SK-N-SH treated with all-trans-retinoic acid at 6 μM for 48 hours (cell line): ENCODE measurements around the gene PTPRN2.

Source experiments
- ATAC-seq: fragments of 200-7000 bp; cut with Tn5 transposase; 3 replicates; pipeline ENCODE4 v1.9.1; 2020; ENCODE audit warnings: mild to moderate bottlenecking, moderate library complexity
- ARNTL ChIP-seq: fragments of 450-650 bp; formaldehyde crosslinking; IDR thresholded peaks from 2 replicates; pipeline ENCODE4 v1.5.0; 2020; ENCODE audit warnings: low read depth, mild to moderate bottlenecking, moderate library complexity, borderline replicate concordance
- BACH2 ChIP-seq: fragments of 250-450 bp; sonication (Bioruptor Pico); IDR thresholded peaks from 2 replicates; pipeline ENCODE4 v1.9.0; 2021; ENCODE audit warnings: mild to moderate bottlenecking, borderline replicate concordance
- CREB5 ChIP-seq: fragments of 250-450 bp; sonication (Bioruptor Pico); IDR thresholded peaks from 2 replicates; pipeline ENCODE4 v1.5.1; 2020; ENCODE audit warnings: low read depth, mild to moderate bottlenecking, moderate library complexity
- CSDC2 ChIP-seq: fragments of 250-450 bp; sonication (Bioruptor Pico); IDR thresholded peaks from 2 replicates; pipeline ENCODE4 v1.5.0; 2020; ENCODE audit warnings: mild to moderate bottlenecking, moderate library complexity
- CSRNP3 ChIP-seq: fragments of 250-450 bp; sonication (Bioruptor Pico); IDR thresholded peaks from 2 replicates; pipeline ENCODE4 v1.5.1; 2021; ENCODE audit warnings: mild to moderate bottlenecking, moderate library complexity
- ESRRG ChIP-seq: fragments of 250-450 bp; sonication (Bioruptor Pico); IDR thresholded peaks from 2 replicates; pipeline ENCODE4 v1.6.1; 2021; ENCODE audit warnings: mild to moderate bottlenecking
- GLIS3 ChIP-seq: fragments of 250-450 bp; sonication (Bioruptor Pico); IDR thresholded peaks from 2 replicates; pipeline ENCODE4 v1.5.0; 2020; ENCODE audit warnings: mild to moderate bottlenecking, moderate library complexity
- OSR1 ChIP-seq: fragments of 250-450 bp; sonication (Bioruptor Pico); IDR thresholded peaks from 2 replicates; pipeline ENCODE4 v1.8.0; 2022; ENCODE audit warnings: moderate library complexity, mild to moderate bottlenecking, inconsistent platforms
- PATZ1 ChIP-seq: fragments of 250-450 bp; sonication (Bioruptor Pico); IDR thresholded peaks from 2 replicates; pipeline ENCODE4 v1.8.0; 2020; ENCODE audit warnings: mild to moderate bottlenecking, moderate library complexity, borderline replicate concordance
- POU6F1 ChIP-seq: fragments of 250-450 bp; sonication (Bioruptor Pico); IDR thresholded peaks from 2 replicates; pipeline ENCODE4 v1.8.0; 2021; ENCODE audit warnings: low read depth, mild to moderate bottlenecking, moderate library complexity, borderline replicate concordance
- PPARA ChIP-seq: fragments of 250-450 bp; sonication (Bioruptor Pico); IDR thresholded peaks from 2 replicates; pipeline ENCODE4 v1.5.0; 2020; ENCODE audit warnings: mild to moderate bottlenecking, borderline replicate concordance
- RARB ChIP-seq: fragments of 250-450 bp; sonication (Bioruptor Pico); IDR thresholded peaks from 2 replicates; pipeline ENCODE4 v1.8.0; 2021; ENCODE audit warnings: mild to moderate bottlenecking, moderate library complexity
- SNAI2 ChIP-seq: fragments of 250-450 bp; sonication (Bioruptor Pico); IDR thresholded peaks from 2 replicates; pipeline ENCODE4 v1.5.0; 2020; ENCODE audit warnings: mild to moderate bottlenecking, moderate library complexity
- TCF4 ChIP-seq: fragments of 250-450 bp; sonication (Bioruptor Pico); IDR thresholded peaks from 2 replicates; pipeline ENCODE4 v1.8.0; 2021; ENCODE audit warnings: mild to moderate bottlenecking, moderate library complexity, borderline replicate concordance
- TSHZ2 ChIP-seq: fragments of 250-450 bp; sonication (Bioruptor Pico); IDR thresholded peaks from 2 replicates; pipeline ENCODE4 v1.5.0; 2020; ENCODE audit warnings: mild to moderate bottlenecking, moderate library complexity
- ZFP3 ChIP-seq: fragments of 250-450 bp; sonication (Bioruptor Pico); IDR thresholded peaks from 2 replicates; pipeline ENCODE4 v1.5.0; 2020; ENCODE audit warnings: mild to moderate bottlenecking, moderate library complexity
- ZFP30 ChIP-seq: fragments of 450-650 bp; formaldehyde crosslinking; IDR thresholded peaks from 2 replicates; pipeline ENCODE4 v1.5.0; 2022; ENCODE audit warnings: mild to moderate bottlenecking, moderate library complexity
- ZNF565 ChIP-seq: fragments of 450-650 bp; formaldehyde crosslinking; conservative IDR thresholded peaks from 2 replicates; pipeline ENCODE4 v1.5.0; 2020; ENCODE audit warnings: low read depth, mild to moderate bottlenecking, moderate library complexity

The PTPRN2 gene

GRCh38 chr7:158143196-158144120 lies 444.2 kb downstream of the PTPRN2 start (continued):
- TF ChIP-seq TSHZ2 = no peak
- TF ChIP-seq, all 23 proteins: peak for 0

- no peak for TF ChIP-seq ZFP30 (CRISPR knock-in tag)
- TF ChIP-seq TSHZ2 = no peak
- no peak for TF ChIP-seq OSR1 (CRISPR knock-in tag)
- ATAC-seq = no peak
Observed at GRCh38 chr7:158142657-158143056, 445.0 kb downstream of the PTPRN2 start.

GRCh38 chr7:158141806-158142518 lies 445.7 kb downstream of the PTPRN2 start:
- TF ChIP-seq CREB5 (CRISPR knock-in tag) (no peak), ZNF565 (CRISPR knock-in tag) (no peak), TSHZ2 (no peak), GLIS3 (CRISPR knock-in tag) (no peak), POU6F1 (CRISPR knock-in tag) (no peak), SNAI2 (CRISPR knock-in tag) (no peak), RARB (CRISPR knock-in tag) (no peak), PPARA (CRISPR knock-in tag) (no peak)
- TF ChIP-seq, all 23 proteins: peak for 0
- ATAC-seq = no peak

- ATAC-seq = no peak
- TF ChIP-seq BACH2 (CRISPR knock-in tag) = no peak
- no peak for TF ChIP-seq PATZ1 (CRISPR knock-in tag)
- no peak for TF ChIP-seq TCF4
- TF ChIP-seq CSDC2 (CRISPR knock-in tag) = no peak
- no peak for TF ChIP-seq PPARA (CRISPR knock-in tag)
- no peak for TF ChIP-seq ESRRG (CRISPR knock-in tag)
- no peak for TF ChIP-seq CSRNP3
- TF ChIP-seq RARB (CRISPR knock-in tag) = no peak
- TF ChIP-seq ZFP30 (CRISPR knock-in tag) = no peak
- TF ChIP-seq ZFP3 (CRISPR knock-in tag) = no peak
- TF ChIP-seq OSR1 (CRISPR knock-in tag) = no peak
- no peak for TF ChIP-seq ARNTL (CRISPR knock-in tag)
- no peak for TF ChIP-seq GLIS3 (CRISPR knock-in tag)
Observed at GRCh38 chr7:158141221-158141582, 446.4 kb downstream of the PTPRN2 start.
